ENCODE results near the gene HMHB1. TPM values are rescaled to one million over a fixed set of nuclear protein-coding genes. Genes with fewer than 3 reads are reported as not detected.

Gene HMHB1
- total RNA-seq, 1 experiment from 2014 or later, result not detected

DNA sequence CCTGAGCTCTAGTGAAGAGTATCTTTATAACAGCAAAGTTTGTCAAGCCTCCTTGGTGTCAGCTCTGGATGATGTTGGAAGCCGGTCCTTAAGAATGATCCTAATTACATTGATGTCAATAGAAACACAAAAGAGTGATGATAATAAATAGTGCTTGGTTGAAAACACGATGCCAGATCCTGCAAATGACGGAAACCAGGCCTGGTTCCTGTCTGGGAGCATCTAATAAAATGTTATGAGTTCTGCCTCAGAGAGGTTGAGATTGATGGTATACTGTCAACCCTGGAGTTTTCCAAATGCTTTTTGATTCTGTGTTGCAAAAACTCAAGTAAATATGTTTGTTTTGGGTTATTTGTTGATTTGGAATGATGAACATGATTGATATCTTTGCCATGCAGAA is 23.3 kb downstream of the HMHB1 start:
- Histone ChIP-seq H3K9ac (ENCODE audit: extremely low read depth, insufficient read length, low read length) (no peak overlapping the region), H2BK5ac (ENCODE audit: insufficient read length, low read length) (no peak overlapping the region), H2BK20ac (ENCODE audit: low read depth, low read length, poor library complexity, severe bottlenecking) (no peak overlapping the region), H4K5ac (ENCODE audit: insufficient read length, low read depth, low read length) (no peak overlapping the region), H3K56ac (ENCODE audit: insufficient read length, low read depth, low read length) (no peak overlapping the region), H3K4me2 (ENCODE audit: insufficient read depth, insufficient read length, low read length) (no peak overlapping the region), H2BK15ac (ENCODE audit: low read depth, low read length) (no peak overlapping the region), H3K79me2 (ENCODE audit: insufficient read depth, low read length) (no peaks in the 10 kb centered on the region), H3K79me1 (ENCODE audit: insufficient read depth, low read depth, low read length, poor library complexity, severe bottlenecking) (no peaks in the 10 kb centered on the region), H4K8ac (replicated peaks; ENCODE audit: insufficient read length, low read depth, low read length) (no peak overlapping the region), H3K4ac (ENCODE audit: low read depth, low read length) (no peak overlapping the region), H3K4me1 (ENCODE audit: insufficient read depth, low read length) (no peaks in the 10 kb centered on the region), H3K9me3 (ENCODE audit: control insufficient read depth, low read depth, low read length) (no peaks in the 10 kb centered on the region), H3K23ac (ENCODE audit: insufficient read length, low read depth, low read length) (no peak overlapping the region), H3K18ac (ENCODE audit: insufficient read length, low read depth, low read length) (no peak overlapping the region), H2AK5ac (ENCODE audit: insufficient read length, low read length) (no peak overlapping the region), H3T11ph (ENCODE audit: low read length) (no peak overlapping the region), H3K23me2 (ENCODE audit: insufficient read length, low read depth, low read length, poor library complexity, severe bottlenecking) (no peaks in the 10 kb centered on the region), H3K27me3 (ENCODE audit: insufficient read depth, low read length) (no peaks in the 10 kb centered on the region), H3K27ac (ENCODE audit: insufficient read length, low read depth, low read length) (no peak overlapping the region), H2AFZ (ENCODE audit: low read length) (no peak overlapping the region), H2BK120ac (ENCODE audit: low read depth, low read length, poor library complexity, severe bottlenecking) (no peak overlapping the region), H2BK12ac (ENCODE audit: insufficient read length, low read depth, low read length) (no peak overlapping the region), H3K14ac (ENCODE audit: insufficient read depth, low read length) (no peak overlapping the region), H4K91ac (ENCODE audit: insufficient read length, low read depth, low read length) (no peak overlapping the region), H4K20me1 (ENCODE audit: control insufficient read depth, insufficient read depth, insufficient read length) (no peaks in the 10 kb centered on the region)
- no peak for DNase-seq
- Mint-ChIP-seq H3K27me3 (ENCODE audit: low read depth) (no peaks in the 10 kb centered on the region), H3K4me1 (peaks cover 0 to 2% of the 10 kb centered on the region in 2 experiments; a peak in 1 of 4 replicates), H3K4me3 (no peak overlapping the region), H3K9me3 (no peaks in the 10 kb centered on the region), H3K36me3 (ENCODE audit: insufficient read depth in 1 of 3, low read depth in 3 of 3) (no peaks in the 10 kb centered on the region), H3K27ac (no peak overlapping the region)
- TF ChIP-seq, protein P1, sequence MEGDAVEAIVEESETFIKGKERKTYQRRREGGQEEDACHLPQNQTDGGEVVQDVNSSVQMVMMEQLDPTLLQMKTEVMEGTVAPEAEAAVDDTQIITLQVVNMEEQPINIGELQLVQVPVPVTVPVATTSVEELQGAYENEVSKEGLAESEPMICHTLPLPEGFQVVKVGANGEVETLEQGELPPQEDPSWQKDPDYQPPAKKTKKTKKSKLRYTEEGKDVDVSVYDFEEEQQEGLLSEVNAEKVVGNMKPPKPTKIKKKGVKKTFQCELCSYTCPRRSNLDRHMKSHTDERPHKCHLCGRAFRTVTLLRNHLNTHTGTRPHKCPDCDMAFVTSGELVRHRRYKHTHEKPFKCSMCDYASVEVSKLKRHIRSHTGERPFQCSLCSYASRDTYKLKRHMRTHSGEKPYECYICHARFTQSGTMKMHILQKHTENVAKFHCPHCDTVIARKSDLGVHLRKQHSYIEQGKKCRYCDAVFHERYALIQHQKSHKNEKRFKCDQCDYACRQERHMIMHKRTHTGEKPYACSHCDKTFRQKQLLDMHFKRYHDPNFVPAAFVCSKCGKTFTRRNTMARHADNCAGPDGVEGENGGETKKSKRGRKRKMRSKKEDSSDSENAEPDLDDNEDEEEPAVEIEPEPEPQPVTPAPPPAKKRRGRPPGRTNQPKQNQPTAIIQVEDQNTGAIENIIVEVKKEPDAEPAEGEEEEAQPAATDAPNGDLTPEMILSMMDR (conservative IDR thresholded peaks at IDR 0.05), result no peak
- WGBS (ENCODE audit: extremely low coverage, insufficient read length, low lambda C conversion rate), result no CpG with 5 or more reads among the region's 3 CpGs

Data from H9 (cell line).